Astrocyte of the spinal cord (primary cell): ENCODE results near the gene MPC1.

Experiments
- DNase-seq: peaks from one replicate; pipeline ENCODE4 v3.0.0; 2011; ENCODE audit warnings: low read depth, low spot score
- H3K4me3 ChIP-seq: 2 replicates; pipeline ENCODE4 v1.5.1; 2011; ENCODE audit warnings: low read depth, mild to moderate bottlenecking, low read length, moderate library complexity
- in situ Hi-C: cut with HindIII; loops from 2 replicates; pipeline ENCODE4 v1.10.0; 2017; ENCODE audit warnings: low sequenced_read_pairs
- TF ChIP-seq, protein P1 (sequence below): IDR thresholded peaks from 2 replicates; pipeline ENCODE4 v1.5.1; 2012; ENCODE audit warnings: low read depth, mild to moderate bottlenecking, low read length, inconsistent platforms

The MPC1 gene

GRCh38 chr6:166400181-166400580 lies 17.4 kb upstream of the MPC1 start:
- H3K4me3 ChIP-seq, result no peak overlapping the region
- no peak for DNase-seq
- TF ChIP-seq, protein P1, sequence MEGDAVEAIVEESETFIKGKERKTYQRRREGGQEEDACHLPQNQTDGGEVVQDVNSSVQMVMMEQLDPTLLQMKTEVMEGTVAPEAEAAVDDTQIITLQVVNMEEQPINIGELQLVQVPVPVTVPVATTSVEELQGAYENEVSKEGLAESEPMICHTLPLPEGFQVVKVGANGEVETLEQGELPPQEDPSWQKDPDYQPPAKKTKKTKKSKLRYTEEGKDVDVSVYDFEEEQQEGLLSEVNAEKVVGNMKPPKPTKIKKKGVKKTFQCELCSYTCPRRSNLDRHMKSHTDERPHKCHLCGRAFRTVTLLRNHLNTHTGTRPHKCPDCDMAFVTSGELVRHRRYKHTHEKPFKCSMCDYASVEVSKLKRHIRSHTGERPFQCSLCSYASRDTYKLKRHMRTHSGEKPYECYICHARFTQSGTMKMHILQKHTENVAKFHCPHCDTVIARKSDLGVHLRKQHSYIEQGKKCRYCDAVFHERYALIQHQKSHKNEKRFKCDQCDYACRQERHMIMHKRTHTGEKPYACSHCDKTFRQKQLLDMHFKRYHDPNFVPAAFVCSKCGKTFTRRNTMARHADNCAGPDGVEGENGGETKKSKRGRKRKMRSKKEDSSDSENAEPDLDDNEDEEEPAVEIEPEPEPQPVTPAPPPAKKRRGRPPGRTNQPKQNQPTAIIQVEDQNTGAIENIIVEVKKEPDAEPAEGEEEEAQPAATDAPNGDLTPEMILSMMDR, result no peak
- in situ Hi-C loops, result no loop called here

GRCh38 chr6:166398348-166398747 lies 15.6 kb upstream of the MPC1 start:
- in situ Hi-C loops, result no loop called here

GRCh38 chr6:166397849-166398248 lies 15.1 kb upstream of the MPC1 start:
- no peak for DNase-seq
- TF ChIP-seq, protein P1, result no peak
- H3K4me3 ChIP-seq, result no peak overlapping the region
- in situ Hi-C loops, result no loop called here

More at GRCh38 chr6:166398348-166398747, 15.6 kb upstream of the MPC1 start:
- H3K4me3 ChIP-seq, result no peak overlapping the region
- TF ChIP-seq, protein P1, result no peak
- DNase-seq, result no peak

DNA sequence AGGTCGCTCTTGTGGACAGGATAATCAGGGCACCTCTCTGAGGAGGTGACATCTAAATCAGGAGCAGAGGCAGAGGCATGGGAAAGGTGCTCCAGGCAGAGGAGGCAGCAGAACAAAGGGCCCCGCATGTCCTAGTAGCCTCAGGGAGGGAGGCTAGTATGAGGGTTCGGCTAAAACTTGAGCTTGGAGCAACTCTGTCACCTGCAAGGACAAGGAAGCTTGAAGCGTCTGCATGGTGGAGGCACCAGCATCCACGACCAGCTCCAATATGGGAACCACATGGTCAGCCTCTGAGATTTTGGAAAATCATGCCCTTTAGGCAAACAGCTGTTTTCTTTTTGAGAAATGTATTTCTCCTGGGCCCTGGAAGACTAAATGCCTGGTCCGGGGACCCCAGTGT lies 13.0 kb upstream of the MPC1 start:
- no peak overlapping the region for H3K4me3 ChIP-seq
- TF ChIP-seq, protein P1, result no peak
- DNase-seq, result no peak
- in situ Hi-C loops, result no loop called here

- no peak overlapping the region for H3K4me3 ChIP-seq
- in situ Hi-C loops, result no loop called here
- TF ChIP-seq, protein P1, result no peak
- no peak for DNase-seq
These were observed 12.6 kb upstream of the MPC1 start for GRCh38 chr6:166395351-166395750.

DNA sequence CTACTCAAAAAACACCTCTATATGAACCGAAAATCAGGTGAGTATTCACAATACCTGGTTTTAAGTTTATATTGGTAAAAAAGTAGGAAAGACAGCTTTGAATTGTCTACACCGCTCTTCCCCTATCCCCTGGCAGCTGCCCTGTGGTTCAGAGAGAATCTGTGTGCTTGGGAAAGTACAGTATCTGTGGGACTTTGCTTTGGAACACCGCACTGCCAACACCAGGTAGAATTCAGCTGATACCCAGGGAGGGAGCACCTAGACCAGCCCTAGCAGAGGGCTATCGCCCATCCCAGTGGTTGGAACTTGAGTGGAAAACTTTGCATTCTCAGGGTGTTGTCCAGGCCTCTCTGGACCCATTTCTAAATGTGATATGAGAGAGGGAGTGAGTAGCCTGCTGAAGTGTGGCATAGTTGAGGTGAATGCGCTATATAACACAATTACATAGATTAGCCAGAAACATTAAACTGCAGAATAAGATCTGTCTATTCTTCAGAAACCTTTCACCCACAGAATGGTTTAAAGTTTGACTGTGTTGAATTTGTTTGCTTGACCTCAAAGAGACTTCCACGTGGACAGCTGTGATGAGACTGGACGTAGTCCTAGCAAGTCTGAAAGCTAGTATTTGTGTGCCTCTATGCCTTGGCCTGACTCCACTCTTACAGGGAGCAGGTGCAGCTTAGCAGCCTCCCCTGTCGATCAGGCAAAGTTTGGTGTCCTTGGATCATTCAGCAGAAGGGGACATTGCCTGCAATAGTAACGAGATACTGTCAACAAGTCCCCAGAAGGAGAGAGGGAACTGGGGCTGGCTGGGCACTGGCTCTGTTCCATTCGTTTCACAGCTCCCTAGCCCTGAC lies 11.5 kb upstream of the MPC1 start:
- no peak for DNase-seq
- in situ Hi-C loops, result no loop called here
- TF ChIP-seq, protein P1, result no peak
- H3K4me3 ChIP-seq, result no peak overlapping the region
